ENCODE data around the gene CTAG1B.
"Not testable (repeated sequence)": the region's sequence is repeated elsewhere in the genome, so short reads cannot be mapped to it uniquely, and the experiment has no call there.

DNA sequence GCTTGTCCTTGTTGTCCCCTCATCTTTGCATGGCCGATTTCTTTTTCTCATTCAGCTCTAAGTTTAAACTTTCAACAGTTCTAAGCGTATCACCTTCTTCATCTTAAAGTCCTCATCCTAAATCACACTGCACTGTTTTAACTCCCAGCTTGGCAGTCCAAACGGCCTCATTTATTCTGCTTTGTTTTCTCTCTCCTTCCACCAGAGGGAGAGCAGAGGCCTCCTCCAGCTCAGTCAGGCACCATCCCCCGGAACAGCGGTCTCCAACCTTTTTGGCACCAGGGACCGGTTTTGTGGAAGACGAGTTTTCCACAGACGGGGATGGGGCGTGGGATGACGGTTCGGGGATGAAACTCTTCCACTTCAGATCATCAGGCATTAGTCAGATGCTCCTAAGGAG lies 48.7 kb downstream of the CTAG1B start:
- TF ChIP-seq, protein P1, sequence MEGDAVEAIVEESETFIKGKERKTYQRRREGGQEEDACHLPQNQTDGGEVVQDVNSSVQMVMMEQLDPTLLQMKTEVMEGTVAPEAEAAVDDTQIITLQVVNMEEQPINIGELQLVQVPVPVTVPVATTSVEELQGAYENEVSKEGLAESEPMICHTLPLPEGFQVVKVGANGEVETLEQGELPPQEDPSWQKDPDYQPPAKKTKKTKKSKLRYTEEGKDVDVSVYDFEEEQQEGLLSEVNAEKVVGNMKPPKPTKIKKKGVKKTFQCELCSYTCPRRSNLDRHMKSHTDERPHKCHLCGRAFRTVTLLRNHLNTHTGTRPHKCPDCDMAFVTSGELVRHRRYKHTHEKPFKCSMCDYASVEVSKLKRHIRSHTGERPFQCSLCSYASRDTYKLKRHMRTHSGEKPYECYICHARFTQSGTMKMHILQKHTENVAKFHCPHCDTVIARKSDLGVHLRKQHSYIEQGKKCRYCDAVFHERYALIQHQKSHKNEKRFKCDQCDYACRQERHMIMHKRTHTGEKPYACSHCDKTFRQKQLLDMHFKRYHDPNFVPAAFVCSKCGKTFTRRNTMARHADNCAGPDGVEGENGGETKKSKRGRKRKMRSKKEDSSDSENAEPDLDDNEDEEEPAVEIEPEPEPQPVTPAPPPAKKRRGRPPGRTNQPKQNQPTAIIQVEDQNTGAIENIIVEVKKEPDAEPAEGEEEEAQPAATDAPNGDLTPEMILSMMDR (IDR thresholded peaks at IDR 0.05): not testable (repeated sequence)
- TF ChIP-seq POLR2A (IDR thresholded peaks at IDR 0.05): not testable (repeated sequence)
